ENCODE results near the gene TAL2. TPM values are rescaled to one million over a fixed set of nuclear protein-coding genes. Genes with fewer than 3 reads are reported as not detected.
A peak's percentile ranks its signal among the peaks of the same experiment; 100 is the strongest.

TAL2 gene
- total RNA-seq, 1 experiment from 2014 or later = not detected

GRCh38 chr9:105686936-105687335 lies 24.7 kb downstream of the TAL2 start:
- intact Hi-C loops (cut with micrococcal nuclease) = no loop called here
- H3K4me1 Mint-ChIP-seq (ENCODE audit: insufficient read depth, unreplicated experiment) = peaks cover 6% of the 10 kb centered on the region
- CTCF ChIA-PET = no interaction called here

GRCh38 chr9:105690742-105691141 lies 28.5 kb downstream of the TAL2 start:
- Mint-ChIP-seq H3K36me3 (ENCODE audit: insufficient read depth, unreplicated experiment) (no peaks in the 10 kb centered on the region), H3K27me3 (ENCODE audit: insufficient read depth, unreplicated experiment) (no peaks in the 10 kb centered on the region), H3K27ac (ENCODE audit: low read depth, unreplicated experiment) (no peak overlapping the region), H3K4me1 (ENCODE audit: insufficient read depth, unreplicated experiment) (peaks cover 16% of the 10 kb centered on the region), H3K9me3 (ENCODE audit: unreplicated experiment) (no peaks in the 10 kb centered on the region), H3K4me3 (ENCODE audit: unreplicated experiment) (no peak overlapping the region)
- no TSS peak for BruUV-seq (replicated peaks)
- ChIA-PET CTCF (interaction anchor here (1.0 kb wide), 2 partner anchors 26 to 911 kb away, joined by 3 to 4 read pairs; no protein-coding TSS in a partner anchor), POLR2A (no interaction called here)
- DNase-seq (ENCODE audit: unreplicated experiment) = peak; percentile 25
- peak; percentile 40 for TF ChIP-seq CTCF (IDR thresholded peaks at IDR 0.05; ENCODE audit: unreplicated experiment)
- intact Hi-C loops (cut with micrococcal nuclease) = loop anchor here (5.0 to 10.0 kb wide), 2 partner anchors 86 to 243 kb away; partner anchors contain the start of gene FSD1L

More at GRCh38 chr9:105686936-105687335, 24.7 kb downstream of the TAL2 start:
- DNase-seq (ENCODE audit: unreplicated experiment) = no peak
- POLR2A ChIA-PET = no interaction called here
- no TSS peak for BruUV-seq (replicated peaks)
- H3K27ac Mint-ChIP-seq (ENCODE audit: low read depth, unreplicated experiment) = no peak overlapping the region
- TF ChIP-seq CTCF (IDR thresholded peaks at IDR 0.05; ENCODE audit: unreplicated experiment) = no peak
- no peak overlapping the region for H3K4me3 Mint-ChIP-seq (ENCODE audit: unreplicated experiment)
- no peaks in the 10 kb centered on the region for H3K36me3 Mint-ChIP-seq (ENCODE audit: insufficient read depth, unreplicated experiment)
- H3K9me3 Mint-ChIP-seq (ENCODE audit: unreplicated experiment) = no peaks in the 10 kb centered on the region
- no peaks in the 10 kb centered on the region for H3K27me3 Mint-ChIP-seq (ENCODE audit: insufficient read depth, unreplicated experiment)

GRCh38 chr9:105693435-105694189 lies 31.4 kb downstream of the TAL2 start:
- POLR2A ChIA-PET = interaction anchor here (0.5 to 2.5 kb wide), 9 partner anchors 9 to 948 kb away, joined by 3 to 6 read pairs (median 3); no protein-coding TSS in a partner anchor
- BruUV-seq (replicated peaks) = no TSS peak
- intact Hi-C loops (cut with micrococcal nuclease) = loop anchor here (5.0 to 10.0 kb wide), 2 partner anchors 89 to 246 kb away; partner anchors contain the start of gene FSD1L
- H3K4me3 Mint-ChIP-seq (ENCODE audit: unreplicated experiment) = peak overlapping the region; percentile 85
- no peak overlapping the region for H3K27ac Mint-ChIP-seq (ENCODE audit: low read depth, unreplicated experiment)
- no peaks in the 10 kb centered on the region for H3K36me3 Mint-ChIP-seq (ENCODE audit: insufficient read depth, unreplicated experiment)
- peak; percentile 16 for DNase-seq (ENCODE audit: unreplicated experiment)
- no peak for TF ChIP-seq CTCF (IDR thresholded peaks at IDR 0.05; ENCODE audit: unreplicated experiment)
- H3K27me3 Mint-ChIP-seq (ENCODE audit: insufficient read depth, unreplicated experiment) = no peaks in the 10 kb centered on the region
- no peaks in the 10 kb centered on the region for H3K9me3 Mint-ChIP-seq (ENCODE audit: unreplicated experiment)
- CTCF ChIA-PET = interaction anchor here (0.7 to 1.7 kb wide), 4 partner anchors 25 to 181 kb away, joined by 3 to 12 read pairs (median 4); no protein-coding TSS in a partner anchor
- H3K4me1 Mint-ChIP-seq (ENCODE audit: insufficient read depth, unreplicated experiment) = peaks cover 21% of the 10 kb centered on the region

GRCh38 chr9:105694190-105694847 lies 32.1 kb downstream of the TAL2 start, which contains the start of gene TMEM38B:
TSS of gene TMEM38B (plus strand) at chr9:105694541. CDS start at chr9:105694661, 120 bp downstream.
- peak; percentile 78 for DNase-seq (ENCODE audit: unreplicated experiment)
- peak within 1 kb of the TSS; percentile 85 for H3K4me3 Mint-ChIP-seq (ENCODE audit: unreplicated experiment)
- POLR2A ChIA-PET = interaction anchor here (0.7 to 2.5 kb wide), 8 partner anchors 8 to 949 kb away, joined by 3 to 6 read pairs (median 4); no protein-coding TSS in a partner anchor
- intact Hi-C loops (cut with micrococcal nuclease) = loop anchor here (5.0 to 10.0 kb wide), 2 partner anchors 90 to 247 kb away; partner anchors contain the start of gene FSD1L
- H3K4me1 Mint-ChIP-seq (ENCODE audit: insufficient read depth, unreplicated experiment) = peaks cover 25% of the 10 kb centered on the region
- H3K36me3 Mint-ChIP-seq (ENCODE audit: insufficient read depth, unreplicated experiment) = no peaks in the 10 kb centered on the region
- no peaks in the 10 kb centered on the region for H3K27me3 Mint-ChIP-seq (ENCODE audit: insufficient read depth, unreplicated experiment)
- BruUV-seq (replicated peaks) = no TSS peak
- CTCF ChIA-PET = interaction anchor here (0.7 to 1.7 kb wide), 3 partner anchors 24 to 182 kb away, joined by 3 to 12 read pairs (median 4); no protein-coding TSS in a partner anchor
- H3K27ac Mint-ChIP-seq (ENCODE audit: low read depth, unreplicated experiment) = peak within 1 kb of the TSS; percentile 41
- TF ChIP-seq CTCF (IDR thresholded peaks at IDR 0.05; ENCODE audit: unreplicated experiment) = no peak
- no peaks in the 10 kb centered on the region for H3K9me3 Mint-ChIP-seq (ENCODE audit: unreplicated experiment)
